Epidermal melanocyte (primary cell): Measurements from ENCODE around the gene GRIP2.
"Not testable (repeated sequence)": the region's sequence is repeated elsewhere in the genome, so short reads cannot be mapped to it uniquely, and the experiment has no call there.

ENCODE experiments used
- DNase-seq: peaks from one replicate; pipeline ENCODE4 v3.0.0; 2011; ENCODE audit warnings: low spot score; ENCODE audit not compliant: insufficient read length

GRIP2 gene

DNA sequence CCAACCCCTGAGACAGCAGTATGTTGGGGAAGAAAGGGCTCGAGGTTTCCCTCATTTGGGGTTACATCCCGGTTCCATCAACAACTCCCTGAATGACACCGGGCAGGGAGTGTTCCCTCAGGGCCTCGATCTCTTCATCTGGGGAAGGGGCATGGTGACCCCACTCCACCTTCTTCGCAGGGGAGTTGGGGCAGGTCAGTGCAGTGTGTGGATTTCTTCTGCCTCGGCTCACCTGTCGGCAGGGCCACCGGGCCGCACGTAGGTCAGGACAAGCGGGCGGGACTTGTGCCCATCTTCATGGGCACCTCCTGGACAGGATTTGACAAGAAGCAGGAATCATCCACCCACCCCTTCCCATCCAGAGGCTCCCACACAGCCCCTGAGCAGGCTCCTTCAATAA lies 17.4 kb downstream of the GRIP2 start:
- DNase-seq: no peak

DNA sequence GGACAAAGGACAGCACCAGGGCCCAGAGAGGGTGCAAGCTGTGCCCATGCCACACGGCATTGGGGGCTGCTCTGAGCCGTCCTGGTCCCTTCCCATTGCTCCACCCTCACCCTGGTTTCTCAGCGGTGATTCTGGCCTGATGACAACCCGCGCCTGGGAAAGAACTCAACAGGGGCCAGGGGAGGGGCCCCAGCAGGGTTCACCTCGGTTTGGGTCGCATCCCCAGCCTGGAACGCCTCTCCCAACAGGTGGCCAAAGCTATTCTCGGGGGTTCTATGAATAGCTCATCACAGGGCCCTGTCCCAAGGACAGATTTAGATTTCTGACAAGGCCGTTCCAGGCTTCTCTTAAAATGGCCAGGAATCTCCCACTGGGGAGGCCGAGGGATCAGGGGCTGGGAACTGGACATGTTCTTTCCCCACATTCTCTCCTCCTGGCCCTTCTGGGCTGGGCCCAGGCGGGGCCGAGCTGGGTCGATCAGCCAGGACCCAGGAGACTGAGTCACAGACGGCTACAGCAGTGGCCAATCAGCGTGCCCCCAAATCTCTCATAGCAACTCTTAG lies 17.9 kb downstream of the GRIP2 start:
- DNase-seq: no peak

DNA sequence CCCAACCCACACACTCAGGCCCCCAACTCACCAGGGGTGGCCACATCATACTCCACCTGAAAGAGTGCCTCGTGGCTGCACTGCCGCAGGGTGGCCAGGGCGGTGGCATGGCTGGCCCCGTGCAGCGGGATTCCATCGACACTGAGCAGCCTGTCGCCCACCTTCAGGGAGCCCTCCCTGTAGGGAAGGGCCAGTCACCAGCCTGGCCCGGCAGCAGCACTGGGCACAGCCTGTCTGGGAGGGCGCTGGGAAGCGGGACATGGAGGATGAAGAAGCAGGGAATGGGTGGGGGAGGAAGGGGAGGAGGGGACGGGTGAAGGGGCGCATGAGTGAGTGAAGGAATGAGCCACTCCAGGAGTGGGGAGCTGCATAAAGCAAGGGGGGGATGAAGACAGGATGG lies 18.5 kb downstream of the GRIP2 start:
- DNase-seq: no peak

DNA sequence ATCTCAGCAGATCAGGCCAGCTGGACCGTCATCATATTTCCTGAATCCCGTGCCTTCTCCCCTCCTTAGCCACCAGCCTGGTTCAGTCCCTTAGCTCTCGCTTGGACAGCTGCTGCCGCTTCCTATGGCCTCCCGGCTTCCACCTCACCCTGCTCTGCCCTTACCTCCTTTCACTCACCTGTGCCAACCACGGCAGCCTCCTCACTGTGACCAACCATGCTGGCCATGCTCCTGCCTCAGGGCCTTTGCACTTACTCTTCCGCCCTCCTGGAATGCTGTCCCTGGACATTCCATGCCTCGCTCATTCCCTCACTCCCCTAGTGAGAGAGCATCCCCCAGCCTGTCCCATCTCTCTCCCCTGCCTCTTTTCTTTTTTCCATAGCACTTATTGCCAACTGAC lies 19.2 kb downstream of the GRIP2 start:
- no peak for DNase-seq

DNA sequence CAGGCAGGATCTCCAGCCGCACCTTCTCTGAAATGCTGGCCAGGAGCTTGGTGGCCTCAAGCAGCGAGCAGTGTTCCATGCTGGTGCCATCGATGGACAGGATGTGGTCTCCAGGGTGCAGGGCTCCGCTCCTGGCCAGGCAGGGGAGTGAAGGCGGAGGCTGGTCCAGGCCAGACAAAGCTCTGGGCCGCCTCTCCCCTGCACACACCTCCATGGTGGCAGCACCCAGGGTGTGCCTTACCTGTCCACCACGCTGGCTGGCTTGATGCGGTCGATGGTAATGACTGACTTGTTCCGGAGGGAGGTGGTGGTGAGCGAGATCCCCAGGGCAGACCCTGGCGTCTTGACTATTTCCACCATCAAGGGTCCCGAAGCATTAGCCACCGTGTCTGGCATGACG lies 20.0 kb downstream of the GRIP2 start:
- no peak for DNase-seq

DNA sequence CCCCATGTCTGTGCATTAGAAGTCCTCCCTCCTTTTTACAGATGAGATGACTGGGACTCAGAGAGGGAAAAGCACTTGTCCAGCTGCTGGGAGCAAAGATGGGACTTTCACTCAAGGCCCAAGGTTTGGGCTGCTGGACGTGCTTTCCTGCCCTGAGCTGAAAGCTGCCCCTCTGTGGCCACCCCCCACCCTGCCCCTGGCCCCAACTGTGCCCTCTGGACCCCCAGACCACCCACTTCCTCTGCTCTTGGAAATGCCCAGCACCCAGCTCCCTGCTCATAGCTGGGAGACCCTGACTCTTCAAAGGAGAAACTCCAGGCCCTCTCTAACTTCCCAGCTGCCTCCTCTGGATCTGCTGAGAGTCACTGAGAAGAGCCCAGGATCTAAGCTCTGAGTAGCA lies 20.7 kb downstream of the GRIP2 start:
- DNase-seq: no peak

DNA sequence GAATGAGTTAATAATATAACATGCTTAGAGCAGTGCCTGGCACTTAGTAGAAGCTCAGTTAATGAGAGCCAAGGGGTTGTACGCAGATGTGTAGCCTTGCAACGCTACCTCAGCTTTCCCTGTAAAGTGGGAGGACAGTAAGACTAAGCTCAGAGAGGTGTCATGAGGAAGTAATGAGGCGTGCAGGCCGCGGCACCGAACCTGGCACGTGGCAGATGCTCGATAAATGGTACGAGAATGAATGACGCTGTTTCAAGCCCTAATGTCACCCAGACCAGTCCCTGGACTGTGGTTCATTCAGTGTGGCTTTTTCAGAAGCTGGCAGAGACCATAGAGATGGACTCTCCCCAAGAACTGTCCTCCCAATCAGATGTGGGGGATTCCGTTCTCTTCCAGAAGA lies 21.2 kb downstream of the GRIP2 start:
- DNase-seq: no peak

DNA sequence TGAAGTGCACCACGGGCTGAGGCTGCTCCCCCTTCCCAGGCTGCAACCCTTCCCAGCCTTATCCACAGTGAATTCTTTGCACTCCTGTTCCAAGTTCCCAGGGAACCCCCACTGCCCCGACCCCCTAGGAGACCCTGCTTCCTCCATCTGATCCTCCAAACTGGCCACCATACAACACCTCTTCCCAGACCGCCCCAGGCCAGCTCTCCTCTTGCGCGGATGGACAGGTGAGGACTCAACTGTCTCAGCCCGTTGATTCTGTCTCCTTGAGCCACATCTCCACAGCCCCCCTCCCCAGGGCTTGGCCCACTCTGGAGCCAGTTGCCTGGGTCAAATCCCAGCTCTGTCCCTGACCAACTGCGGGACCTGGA lies 21.7 kb downstream of the GRIP2 start:
- DNase-seq: no peak

DNA sequence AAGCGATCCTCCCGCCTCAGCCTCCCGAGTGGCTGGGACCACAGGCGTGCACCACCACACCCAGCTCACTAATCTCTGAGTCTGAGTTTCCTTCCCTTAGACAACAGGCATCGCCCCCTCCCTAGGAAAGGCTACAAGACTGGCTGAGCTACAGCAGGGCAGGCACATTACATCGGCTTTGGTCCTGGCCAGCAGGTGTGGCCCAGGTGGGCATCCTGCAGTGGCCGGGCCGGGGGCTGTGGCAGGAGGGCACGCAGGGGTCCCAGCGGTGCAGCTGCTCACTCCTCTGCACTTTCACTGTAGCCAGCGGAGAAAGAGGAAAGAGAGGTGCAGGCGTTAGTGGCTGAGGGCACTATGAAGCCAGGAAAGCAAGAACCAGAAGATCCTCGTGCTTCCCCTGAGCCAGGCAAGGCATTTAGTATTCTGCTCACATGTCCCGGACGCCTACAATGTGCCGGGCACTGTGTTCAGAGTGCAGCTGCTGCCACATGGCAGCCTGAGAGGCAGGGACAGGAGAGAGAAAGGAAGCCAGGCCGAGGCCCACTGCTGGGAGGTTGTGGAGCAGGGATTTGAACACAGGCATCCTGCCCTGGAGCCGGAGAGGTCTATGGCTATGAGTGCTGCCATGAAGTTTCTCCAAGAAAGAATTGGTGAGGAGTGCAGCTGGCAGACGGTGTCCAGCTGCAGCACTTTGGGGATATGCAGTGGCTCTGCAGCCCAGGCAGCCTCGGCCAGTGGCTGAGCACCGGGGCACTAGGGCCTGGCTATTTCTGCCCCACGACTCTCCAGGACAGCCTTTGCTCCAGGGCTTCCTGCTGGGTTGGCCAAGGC lies 22.3 kb downstream of the GRIP2 start:
- DNase-seq: no peak

DNA sequence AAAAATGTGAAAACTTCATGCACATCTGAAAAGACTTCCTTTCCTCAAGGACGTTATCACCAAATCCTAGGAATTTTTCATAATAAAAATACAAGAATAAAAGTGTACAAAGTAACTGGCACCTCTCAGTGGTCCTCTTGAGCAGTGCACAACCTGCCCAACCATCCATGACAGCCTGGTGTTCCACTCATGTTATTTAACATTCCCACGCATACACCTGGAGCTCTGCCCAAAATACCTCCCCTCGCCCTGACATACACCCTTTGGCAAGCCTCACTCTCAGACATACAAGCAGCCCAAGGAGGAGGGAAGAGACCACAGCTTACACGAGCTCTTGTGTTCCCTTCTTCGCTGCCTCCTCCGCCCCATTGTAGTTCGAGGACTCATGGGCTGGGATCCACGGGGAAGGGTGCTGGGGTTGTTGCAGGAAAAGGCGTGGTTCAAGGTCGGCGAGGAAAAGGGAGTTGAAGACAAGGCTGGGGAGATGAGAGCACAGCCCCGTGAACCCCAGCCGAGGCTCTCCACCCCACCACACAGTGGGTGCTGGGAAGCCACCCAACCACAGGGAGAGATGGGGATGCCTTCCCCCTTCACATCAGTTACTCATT lies 23.3 kb downstream of the GRIP2 start:
- no peak for DNase-seq

DNA sequence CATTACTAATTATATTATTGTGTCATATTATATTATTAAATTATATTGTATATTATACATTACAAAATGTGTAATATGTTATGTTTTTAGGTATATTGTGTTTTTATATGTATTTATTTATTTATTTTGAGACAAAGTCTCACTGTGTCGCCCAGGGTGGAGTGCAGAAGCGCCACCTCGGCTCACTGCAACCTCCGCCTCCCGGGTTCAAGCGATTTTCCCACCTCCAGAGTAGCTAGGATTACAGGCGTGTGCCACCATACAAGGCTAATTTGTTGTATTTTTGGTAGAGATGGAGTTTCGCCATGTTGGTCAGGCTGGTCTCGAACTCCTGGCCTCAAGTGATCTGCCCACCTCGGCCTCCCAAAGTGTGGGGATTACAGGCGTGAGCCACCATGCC lies 24.6 kb downstream of the GRIP2 start:
- DNase-seq: not testable (repeated sequence)

DNA sequence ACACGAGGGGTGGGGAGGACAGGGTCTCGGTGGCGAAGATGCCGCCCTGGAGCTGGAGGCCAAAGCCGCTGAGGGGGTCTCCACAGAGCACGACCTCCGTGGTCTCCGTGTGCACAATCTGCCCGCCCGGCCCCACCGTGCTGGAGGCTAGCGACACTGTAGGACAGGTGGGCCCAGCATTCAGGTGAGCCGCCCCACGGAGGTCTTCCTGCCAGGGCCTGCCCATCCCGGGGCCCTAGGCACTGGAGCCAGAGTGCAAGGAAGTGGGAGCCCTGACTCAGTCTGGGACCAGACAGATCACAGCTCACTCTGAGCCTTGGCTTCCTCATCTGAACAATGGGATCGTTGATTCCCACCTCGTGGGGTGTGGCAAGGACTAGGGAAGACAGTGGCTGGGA lies 25.8 kb downstream of the GRIP2 start:
- DNase-seq: no peak

DNA sequence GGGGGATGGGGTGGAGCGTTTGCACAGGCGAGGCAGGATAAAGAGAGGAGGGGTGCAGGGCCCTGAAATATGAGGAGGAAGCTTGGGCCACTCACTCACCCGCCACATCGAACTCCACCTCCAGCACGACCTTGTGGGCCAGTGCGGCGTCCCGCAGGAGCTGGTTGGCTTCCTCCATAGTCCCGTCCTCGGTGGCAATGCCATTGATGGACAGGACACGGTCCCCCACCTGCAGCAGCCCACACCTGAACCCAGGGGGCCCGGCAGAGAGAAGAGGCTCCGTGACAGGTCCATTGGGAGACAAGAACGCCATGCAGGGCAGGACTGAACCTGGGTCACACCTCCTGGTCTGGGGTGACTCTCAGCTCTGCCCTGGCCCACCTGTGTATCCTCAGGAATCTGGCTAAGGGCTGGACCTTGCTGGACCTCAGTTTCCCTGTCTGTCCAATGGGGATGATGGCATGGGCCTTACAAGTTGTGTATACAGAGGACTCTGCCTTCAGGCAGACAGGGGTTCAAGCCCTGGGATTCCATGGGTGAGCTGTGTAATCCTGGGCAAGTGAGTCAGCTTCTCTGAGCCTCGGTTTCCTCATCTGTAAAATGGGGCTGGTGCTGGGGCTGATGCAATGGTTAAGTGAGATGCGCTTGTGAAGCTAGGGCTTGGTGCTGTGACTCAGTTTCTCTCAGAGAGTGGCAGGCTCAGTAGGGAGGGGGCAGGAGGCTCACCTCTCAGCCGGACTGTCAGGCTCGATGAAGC lies 26.4 kb downstream of the GRIP2 start:
- DNase-seq: no peak

DNA sequence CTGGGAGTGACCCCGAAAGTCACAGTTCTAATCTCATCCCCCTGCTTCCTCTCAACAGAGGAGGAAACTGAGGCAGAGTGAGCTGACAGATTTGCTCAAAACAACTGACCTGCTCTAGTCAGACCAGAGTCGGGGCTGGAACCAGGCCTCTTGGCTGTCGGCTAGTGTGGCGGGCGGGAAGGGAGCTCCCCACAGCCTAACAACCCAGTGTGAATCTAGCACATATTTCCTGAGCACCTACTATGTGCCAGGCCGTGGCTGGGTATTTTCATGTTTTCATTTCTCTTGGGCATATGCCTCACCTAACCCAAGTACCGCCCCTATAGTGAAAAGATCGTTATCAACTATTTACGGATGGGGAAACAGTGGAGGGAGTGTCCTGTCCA lies 27.2 kb downstream of the GRIP2 start:
- DNase-seq: no peak

DNA sequence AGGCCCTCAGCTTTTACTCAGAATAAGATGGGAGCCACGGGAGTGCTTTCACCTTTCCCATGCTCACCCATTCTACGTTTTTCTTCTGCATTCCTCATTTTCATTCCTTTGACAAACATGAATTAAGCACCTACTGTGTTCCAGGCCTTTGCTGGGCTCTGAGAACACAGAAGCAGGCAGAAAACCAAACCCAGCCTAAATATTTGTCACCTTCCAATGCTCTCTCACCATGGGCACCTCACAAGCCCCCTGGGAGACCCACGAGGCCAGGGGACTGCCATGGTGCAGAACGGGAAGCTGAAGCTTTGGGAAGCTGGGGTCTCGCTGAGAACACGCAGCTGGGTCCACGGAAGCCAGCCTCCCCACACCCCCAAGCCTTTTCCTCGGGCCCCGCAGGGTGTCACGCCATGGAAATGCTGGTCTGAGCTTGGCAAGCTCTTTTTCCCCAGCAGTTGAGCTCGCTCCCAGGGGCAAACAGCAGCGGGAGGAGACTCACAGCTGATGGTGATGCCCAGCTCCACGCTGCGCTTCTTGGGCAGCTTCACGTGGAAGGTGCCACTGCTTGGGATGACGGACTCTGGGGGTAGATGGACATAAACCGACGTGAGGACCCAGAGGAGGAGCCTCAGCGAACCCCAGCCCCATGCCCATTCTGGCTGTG lies 27.7 kb downstream of the GRIP2 start:
- DNase-seq: no peak

DNA sequence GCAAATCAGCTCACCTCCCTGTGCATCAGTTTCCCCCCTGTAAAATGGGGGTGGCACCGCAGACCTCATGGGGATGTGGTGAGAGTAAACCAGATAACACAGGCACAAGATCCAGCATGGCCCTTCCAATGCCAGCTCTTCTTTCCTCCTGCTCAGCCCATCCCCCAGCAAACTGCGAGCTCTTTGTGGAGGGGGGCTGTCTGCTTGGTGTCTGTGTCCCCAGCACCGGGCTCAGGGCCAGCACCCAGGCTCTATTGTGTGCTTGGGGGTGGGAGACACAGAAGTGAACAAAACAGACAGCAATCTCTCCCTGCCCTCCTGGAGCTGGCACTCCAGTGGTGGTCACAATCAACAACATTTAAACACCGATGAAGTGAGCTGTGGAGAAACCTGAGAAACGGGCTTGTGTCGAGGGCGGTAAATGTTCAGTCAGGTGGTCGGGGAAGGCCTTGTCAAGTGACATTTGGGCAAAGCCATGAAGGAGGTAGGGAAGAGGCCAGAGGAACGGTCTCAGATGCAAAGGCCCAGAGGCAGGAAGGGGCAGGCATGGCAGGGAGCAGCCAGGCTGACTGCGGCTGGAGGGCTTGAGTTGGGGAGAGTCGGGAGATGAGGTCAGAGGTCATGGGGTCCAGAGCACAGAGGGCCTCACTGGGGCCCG lies 28.4 kb downstream of the GRIP2 start:
- no peak for DNase-seq

DNA sequence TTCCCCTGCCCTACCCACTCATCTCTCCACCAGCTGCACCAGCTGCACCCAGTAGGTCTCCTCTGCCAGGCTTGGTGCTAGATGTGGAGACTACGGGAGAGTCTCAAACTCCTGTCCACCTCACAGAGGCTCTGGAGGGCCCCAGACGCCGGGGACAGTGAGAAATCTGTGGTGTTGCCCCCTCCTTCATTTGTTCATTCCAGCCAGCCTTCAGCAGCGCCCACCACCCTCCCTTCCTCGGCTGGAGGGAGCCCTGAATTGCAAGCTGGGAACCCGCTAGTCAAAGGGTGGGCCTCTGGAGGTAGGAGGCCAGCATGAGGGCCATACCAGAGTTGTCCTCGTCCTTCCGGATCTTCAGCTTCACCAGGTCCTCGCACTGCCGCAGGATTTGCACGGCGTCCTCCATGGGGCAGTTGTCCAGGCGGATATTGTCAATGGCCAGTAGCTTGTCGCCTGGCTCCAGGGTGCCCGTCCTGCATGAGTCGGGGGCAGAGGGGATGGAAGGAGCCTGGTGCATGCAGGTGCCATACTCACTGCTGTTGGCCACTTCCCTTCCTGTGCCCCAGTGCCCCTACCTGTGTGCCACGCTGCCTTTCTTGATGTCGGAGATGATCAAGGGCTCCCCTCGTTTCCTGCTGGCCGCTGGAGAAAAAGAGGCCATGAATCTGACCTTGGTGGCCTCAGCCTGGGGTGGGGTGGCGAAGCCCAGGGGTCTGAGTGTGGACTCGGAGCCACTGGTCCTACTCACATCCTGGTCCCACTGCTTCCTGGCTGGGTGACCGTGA lies 29.1 kb downstream of the GRIP2 start:
- no peak for DNase-seq

DNA sequence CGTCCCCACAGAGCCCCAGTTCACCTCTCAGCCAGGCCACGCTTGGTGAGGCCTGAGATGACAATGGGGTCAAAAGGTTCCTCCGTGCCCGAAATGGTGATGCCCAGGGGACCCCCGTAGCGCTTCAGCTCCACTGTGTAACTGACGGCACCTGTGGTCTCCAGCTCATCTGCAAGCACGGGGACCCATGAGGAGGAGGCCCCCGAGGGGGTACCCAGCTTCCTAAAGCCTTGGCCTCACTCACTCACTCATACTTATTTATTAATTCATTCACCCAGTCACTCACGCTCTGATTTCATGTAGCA lies 30.4 kb downstream of the GRIP2 start:
- DNase-seq: no peak

DNA sequence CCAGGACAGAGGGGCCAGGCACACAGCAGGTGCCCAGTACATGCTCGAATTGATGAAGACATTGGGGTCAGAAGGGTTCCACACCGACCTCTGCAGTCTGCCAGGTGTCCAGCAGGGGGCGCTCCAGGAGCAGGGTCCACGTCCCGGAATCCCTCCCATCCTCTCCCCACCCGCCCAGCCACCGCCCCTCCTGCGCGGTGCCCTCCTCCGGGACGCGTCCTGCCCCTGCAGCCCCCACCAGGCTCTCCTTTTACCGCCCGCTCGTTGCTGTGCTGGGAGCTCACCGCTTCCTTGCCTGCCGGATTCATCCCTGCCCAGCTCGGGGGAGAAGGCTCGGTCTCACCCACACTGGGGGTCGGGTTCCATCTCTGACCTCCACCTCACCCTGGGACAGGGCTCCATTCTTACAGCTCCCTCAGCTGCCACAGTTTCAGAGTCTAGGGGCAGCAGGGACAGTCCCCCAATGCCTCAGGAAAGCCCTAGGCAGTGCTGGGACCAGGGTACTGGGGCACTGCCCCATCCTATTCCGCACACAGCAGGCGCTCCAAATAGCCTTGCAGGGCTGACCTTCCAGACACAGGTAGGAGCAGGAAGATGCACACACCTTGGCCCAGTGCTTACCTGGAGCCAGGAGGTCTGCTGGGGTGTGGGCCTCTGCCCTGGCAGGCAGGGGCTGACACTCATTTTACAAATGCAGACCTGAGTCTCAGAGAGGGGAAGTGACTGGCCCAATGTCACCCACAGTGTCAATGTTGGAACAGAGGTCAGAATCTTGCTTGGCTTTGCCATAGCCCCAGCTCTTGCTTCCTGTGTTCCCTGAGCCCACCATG lies 31.0 kb downstream of the GRIP2 start:
- peak; percentile 59 for DNase-seq

DNA sequence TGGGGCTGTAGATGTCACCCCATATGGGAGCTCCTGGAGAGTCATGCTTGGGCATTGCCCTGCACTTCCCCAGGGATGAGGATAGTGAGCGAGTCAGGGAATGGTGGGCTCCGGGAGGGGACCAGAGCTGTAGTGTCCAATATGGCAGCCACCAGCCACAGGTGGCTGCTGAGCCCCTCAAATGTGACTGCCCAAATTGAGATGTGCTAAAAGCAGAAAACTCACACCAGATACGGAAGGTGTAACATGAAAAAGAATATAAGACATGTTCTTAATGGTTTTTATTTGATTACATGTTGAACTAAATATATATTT lies 31.7 kb downstream of the GRIP2 start:
- no peak for DNase-seq
